Fibroblast of the aortic adventitia (primary cell): Measurements from ENCODE around the gene ZSCAN9. TPM values are rescaled to one million over a fixed set of nuclear protein-coding genes. Genes with fewer than 3 reads are reported as not detected.

Experiments used
- DNase-seq: peaks from one replicate; pipeline ENCODE4 v3.0.0-alpha.2; 2010; ENCODE audit warnings: low read depth
- H3K4me3 ChIP-seq: 2 replicates; pipeline ENCODE4 v1.5.1; 2011; ENCODE audit warnings: low read depth, mild to moderate bottlenecking, control low read depth, low read length, moderate library complexity
- CTCF ChIP-seq: IDR thresholded peaks from 2 replicates; pipeline ENCODE4 v1.5.1; 2011; ENCODE audit warnings: mild to moderate bottlenecking, low read length, control low read depth, inconsistent platforms; ENCODE audit not compliant: insufficient read depth
- total RNA-seq: library from RNA; depleted of rRNA; stranded (reverse); fragments of >200 nt; gene quantifications from 2 replicates; pipeline ENCODE4 v1.2.3, GENCODE V29; 2012; ENCODE audit warnings: low replicate concordance

The ZSCAN9 gene
- total RNA-seq, 1 donor: 10.8 TPM

DNA sequence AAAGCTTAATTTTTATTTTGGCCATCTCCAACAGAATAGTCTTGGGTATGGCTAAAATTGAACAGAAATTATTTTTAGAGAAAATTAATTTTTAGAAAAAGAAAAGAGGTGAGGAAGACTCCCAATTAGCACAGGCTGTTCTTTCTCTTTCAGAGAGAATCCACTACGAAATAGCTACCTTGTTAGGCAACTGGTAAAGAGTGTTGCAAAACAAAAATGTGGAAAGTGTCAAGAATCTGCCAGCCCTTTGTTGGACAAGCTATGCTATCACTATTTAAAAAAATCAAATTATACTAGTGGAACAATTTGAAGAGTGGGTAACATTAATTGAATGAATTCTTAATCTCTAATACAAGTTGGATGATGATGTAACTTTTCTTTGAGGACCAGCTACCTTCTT lies 19.2 kb upstream of the ZSCAN9 start:
- no peak for TF ChIP-seq CTCF
- no peak for DNase-seq
- H3K4me3 ChIP-seq: no peak overlapping the region

DNA sequence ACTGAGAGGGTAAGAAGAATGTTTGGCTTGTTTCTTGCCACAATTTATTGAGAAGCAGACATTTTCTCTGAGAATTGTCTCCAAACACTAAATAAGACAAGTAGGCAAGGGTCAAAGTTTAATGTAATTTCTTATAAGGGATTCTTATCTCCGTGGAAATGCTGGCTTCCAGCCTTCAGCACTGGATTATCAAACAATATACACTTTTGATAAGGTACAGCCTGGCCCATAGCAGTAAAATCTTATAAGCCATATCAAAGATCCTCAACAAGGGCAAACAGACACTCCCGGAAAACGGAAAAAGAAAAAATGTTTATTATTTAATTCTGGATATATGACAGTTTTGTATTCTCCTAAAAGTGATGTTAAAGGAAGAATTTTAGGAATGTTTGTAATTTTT lies 18.5 kb upstream of the ZSCAN9 start:
- TF ChIP-seq CTCF: no peak

GRCh38 chr6:28206928-28207509 lies 18.1 kb upstream of the ZSCAN9 start:
- DNase-seq: no peak
- no peak for TF ChIP-seq CTCF
- peak overlapping the region; percentile 61 for H3K4me3 ChIP-seq

More for the DNA sequence above, 18.5 kb upstream of the ZSCAN9 start:
- DNase-seq: no peak
- no peak overlapping the region for H3K4me3 ChIP-seq

- no peak for DNase-seq
Measured at GRCh38 chr6:28207510-28208110, 17.5 kb upstream of the ZSCAN9 start.

DNA sequence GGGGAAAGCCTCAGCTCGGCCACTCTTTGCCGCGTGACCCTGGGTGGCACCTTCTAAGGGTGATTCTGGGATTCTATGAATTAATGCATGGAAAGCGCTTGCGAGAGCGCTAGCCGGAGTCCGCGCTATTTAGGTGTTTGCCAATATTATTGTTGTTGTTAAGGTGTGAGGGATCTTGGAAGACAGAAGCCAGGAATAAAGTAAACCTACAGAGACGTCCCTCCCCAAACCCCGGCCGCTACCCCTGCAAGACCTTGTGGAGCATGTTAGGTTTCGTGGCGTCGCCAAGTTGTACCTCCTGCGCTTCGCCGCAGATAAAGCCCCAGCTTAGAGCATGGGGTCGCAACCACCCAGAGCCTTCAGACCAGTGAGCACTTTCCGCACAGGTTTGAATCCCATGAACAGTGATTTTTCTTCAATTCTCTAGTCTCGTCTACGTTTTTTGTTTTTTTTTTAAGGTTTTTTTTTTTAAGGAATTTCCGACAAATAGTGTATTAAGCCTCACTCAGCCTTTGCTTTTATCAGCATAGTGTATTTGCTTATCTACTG lies 16.9 kb upstream of the ZSCAN9 start:
- no peak for DNase-seq
- TF ChIP-seq CTCF: no peak
- H3K4me3 ChIP-seq: peak overlapping the region; percentile 61

More at GRCh38 chr6:28207510-28208110, 17.5 kb upstream of the ZSCAN9 start:
- peak overlapping the region; percentile 61 for H3K4me3 ChIP-seq
- no peak for TF ChIP-seq CTCF

DNA sequence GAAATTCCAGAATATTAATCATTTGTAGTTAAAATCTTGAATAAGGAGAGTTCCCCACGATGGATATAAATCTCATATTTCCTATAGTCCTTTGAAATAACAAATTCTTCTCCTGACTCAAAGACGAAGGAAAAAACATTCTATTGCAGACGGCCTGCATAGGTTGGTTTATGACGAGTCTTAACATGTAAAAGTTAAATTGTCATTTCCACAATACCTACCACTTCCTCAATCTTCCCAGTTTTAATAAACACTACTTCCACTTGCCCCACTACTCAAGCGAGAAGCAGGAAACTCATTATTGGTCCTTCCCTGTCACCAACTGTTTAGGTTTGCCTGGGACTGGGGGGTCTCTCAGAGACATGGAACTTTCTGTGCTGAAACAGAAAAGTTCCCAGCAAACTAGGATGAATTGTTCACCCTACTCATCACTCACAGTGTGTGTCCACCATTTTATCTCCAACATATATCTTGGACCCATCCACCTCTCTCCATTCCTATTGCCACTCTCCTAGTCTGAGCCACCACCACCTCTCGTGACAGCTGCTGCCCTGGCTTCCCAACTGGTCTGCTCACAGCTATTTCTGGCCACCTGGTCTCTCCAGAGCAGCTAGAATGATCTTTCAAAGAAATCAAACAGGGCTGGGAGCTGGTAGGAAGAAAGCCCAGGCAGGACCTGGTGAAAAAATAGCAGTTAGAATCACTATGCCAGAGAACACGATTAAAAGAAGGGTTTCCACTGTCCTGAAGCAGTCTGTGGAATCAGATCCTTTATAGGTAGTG lies 15.1 kb upstream of the ZSCAN9 start:
- no peak for DNase-seq
- TF ChIP-seq CTCF: no peak
- H3K4me3 ChIP-seq: no peak overlapping the region
